Stimulated activated CD8-positive, alpha-beta memory T cell treated with anti-CD3 and anti-CD28 coated beads, Interleukin-2, amount 100 ng/mL, for 1 hour (primary cell): ENCODE results near the gene RAB3B.
A peak's percentile ranks its signal among the peaks of the same experiment; 100 is the strongest.
"Not testable (repeated sequence)": the region's sequence is repeated elsewhere in the genome, so short reads cannot be mapped to it uniquely, and the experiment has no call there.

Source experiments
- DNase-seq, 2 donors: peaks; one replicate each; pipeline ENCODE4 v3.0.0-alpha.2; 2020; ENCODE audit warnings: low read depth in 2 of 2

Gene RAB3B

GRCh38 chr1:51919684-51920083 lies 70.8 kb downstream of the RAB3B start:
- DNase-seq = no peak

GRCh38 chr1:51916587-51917405 lies 73.7 kb downstream of the RAB3B start:
- DNase-seq = no peak

GRCh38 chr1:51915951-51916350 lies 74.5 kb downstream of the RAB3B start:
- DNase-seq = no peak

DNA sequence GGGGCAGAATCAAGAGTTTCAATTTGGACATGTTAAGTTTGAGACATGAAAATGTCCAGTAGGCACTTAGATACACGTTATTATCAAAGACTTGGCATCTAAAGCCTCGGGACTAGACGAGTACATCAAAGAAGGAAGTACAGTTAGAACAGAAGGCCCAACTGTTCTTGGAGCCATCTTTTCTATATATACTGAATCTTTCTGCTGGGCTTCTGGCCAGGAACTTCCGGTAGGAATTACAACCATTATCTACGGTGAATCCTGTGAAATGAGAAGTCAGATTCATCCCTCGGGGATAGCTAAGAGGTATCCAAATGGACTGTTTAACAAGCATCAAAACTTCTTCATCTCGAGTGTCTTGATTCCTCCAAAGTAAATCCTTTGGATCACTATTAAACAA lies 77.6 kb downstream of the RAB3B start:
- no peak for DNase-seq

GRCh38 chr1:51910221-51911000 lies 80.1 kb downstream of the RAB3B start:
- DNase-seq = no peak

DNA sequence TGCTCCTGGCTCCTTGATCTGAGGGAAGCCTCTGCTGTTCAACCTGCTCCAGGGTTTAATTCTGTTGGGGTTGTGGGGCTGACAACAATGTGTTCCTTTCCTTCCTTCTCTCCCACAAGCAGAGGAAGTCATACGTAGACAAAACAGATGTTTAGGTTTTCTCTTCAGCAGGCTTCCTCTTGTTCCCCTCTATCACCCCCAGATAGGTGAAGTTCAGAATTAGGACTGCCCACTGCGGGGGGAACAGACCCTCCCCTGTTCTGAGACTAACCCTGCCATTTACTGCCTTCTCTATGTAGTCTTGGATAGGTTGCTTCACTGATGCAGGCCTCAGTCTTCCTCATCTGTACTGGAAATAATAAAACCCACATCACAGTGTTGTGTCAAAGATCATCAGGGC lies 82.0 kb downstream of the RAB3B start:
- DNase-seq = no peak

- DNase-seq = no peak
Measured at GRCh38 chr1:51907079-51907702, 83.3 kb downstream of the RAB3B start.

DNA sequence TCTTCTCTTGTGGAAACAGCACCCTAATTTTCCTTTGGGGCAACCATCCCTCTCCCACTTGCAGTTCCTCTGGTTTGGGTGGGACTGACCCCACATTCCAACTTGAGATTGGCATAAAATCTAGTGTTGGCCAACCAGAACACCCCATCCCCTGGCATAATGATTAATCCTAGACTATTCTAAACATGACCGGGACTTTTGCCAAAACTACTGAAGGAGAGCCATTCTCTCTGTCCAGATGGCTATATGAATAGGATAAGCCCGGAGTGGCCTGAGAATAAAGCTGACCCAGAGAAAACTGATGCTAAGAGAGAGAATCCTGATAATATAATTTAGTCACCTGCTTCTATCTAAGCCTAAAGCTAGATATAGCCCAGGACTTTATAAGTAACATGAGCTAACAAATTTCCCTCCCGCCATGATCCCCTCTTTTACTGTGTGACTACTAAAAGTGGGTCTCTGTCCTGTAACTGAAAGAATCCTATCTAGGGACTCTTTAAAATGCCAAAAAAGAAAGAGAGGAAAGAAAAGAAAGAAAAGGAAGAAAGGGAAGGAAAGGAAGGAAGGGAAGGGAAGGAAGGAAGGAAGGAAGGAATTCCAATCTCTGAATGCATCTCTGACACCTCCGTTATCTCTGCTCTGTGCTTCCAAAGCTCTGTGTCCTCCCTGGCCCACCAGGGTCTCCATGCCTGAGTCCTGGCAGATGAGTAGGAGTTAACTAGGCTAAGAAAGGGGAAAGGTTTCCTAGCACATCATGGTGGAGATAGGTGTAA lies 84.0 kb downstream of the RAB3B start:
- DNase-seq = no peak

DNA sequence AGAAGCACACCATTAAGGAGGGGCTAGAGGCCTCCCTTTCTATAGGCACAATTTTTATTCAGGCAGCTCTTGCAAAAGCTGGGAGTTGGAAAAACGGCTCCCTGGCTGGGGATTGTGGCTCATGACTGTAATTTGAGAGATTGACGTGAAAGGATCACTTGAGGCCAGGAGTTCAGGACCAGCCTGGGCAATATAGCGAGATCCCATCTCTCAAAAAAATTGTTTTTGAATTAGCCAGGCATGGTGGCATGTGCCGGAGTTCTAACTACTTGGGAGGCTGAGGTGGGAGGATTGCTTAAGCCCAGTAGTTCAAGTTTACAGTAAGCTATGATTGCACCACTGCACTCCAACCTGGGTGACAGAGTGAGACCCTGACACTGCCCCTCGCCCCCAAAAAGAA lies 88.0 kb downstream of the RAB3B start:
- DNase-seq = no peak

DNA sequence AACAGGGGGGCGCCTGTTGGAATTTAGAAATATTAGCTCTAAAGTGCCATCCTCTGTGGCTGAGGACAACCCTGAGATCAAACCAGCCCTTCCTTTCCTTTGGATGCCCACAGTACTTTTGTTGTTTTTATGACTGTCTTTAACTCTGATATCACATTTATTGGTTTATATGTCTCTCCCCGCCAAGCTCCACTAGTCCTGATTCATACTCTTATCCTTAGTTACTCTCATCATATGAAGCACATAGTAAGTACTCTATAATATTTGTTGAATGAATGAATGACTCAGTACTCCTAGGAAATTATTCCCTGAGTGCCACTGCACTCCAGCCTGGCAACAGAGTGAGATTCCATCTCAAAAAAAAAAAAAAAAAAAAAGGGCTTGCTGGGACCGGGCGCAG lies 89.3 kb downstream of the RAB3B start:
- no peak for DNase-seq

- DNase-seq = no peak
Measured at GRCh38 chr1:51899022-51899421, 91.5 kb downstream of the RAB3B start.

- DNase-seq = no peak
Measured at GRCh38 chr1:51898090-51898734, 92.3 kb downstream of the RAB3B start.

- no peak for DNase-seq
Measured at GRCh38 chr1:51897699-51898031, 92.8 kb downstream of the RAB3B start.

- not testable (repeated sequence) for DNase-seq
Measured at GRCh38 chr1:51894748-51895147, 95.8 kb downstream of the RAB3B start.

- DNase-seq = peak; percentile 98 to 99
Measured at GRCh38 chr1:51878616-51879336, 111.7 kb downstream of the RAB3B start, which contains the start of gene NRDC. Gene NRDC (minus strand): TSS chr1:51878727. CDS start chr1:51878615, 112 bp downstream.

DNA sequence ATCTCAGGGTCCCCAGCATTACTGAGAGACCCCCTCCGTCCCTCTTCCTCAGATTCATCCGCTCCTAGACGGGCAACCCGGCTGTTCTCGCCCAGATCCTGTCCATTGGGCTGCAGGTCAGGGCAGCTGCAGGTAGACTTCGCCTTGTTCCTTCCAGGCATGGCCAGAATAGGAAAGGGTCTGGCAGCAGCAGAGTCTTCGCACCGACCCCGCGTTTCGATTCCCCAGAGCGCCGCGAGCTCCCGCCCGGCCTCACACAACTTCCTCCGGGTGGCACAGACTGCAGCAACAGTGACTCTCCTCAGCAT lies 112.2 kb downstream of the RAB3B start:
- DNase-seq = no peak

GRCh38 chr1:51877434-51878307 lies 112.8 kb downstream of the RAB3B start:
- DNase-seq = no peak

DNA sequence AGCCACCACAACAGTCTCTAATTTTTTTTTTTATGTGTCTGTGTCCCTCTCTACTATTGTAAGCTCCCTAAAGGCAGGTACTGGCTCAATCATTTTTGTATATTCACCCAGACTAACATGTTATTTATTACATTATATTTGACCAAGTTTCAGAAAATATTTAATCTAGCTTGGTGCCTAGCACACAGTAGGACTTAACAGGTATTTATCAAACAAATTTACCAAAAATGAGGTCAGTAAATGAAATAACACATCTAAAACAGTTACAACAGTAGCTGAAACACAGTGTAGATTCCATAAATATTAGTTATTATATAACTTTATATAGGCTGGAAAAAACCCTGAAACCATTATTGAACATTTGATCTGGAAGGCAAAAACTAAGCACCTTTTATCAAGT lies 114.7 kb downstream of the RAB3B start:
- no peak for DNase-seq

DNA sequence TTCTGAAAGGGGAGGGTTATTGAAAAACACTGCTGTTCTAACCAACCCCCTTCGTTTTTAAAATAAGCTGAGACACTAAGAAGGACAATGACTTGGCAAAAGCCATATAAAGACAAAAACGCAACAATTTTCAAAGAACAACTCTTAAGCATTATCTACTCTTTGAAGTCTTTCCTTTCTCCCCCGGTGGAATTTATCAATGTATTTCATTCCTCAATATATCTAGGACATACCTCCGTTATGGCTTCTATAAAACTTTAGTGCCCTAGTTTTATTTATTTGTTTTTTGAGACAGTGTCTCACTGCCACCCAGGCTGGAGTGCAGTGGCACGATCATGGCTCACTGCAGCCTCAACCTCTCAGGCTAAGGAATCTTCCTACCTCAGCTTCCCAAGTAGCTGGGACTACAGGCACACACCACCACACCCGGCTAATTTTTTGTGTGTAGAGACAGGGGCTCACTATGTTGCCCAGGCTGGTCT lies 115.2 kb downstream of the RAB3B start:
- DNase-seq = no peak

- not testable (repeated sequence) for DNase-seq
Measured at GRCh38 chr1:51873270-51873669, 117.2 kb downstream of the RAB3B start.
